SK-N-SH treated with all-trans-retinoic acid at 6 μM for 48 hours (cell line): ENCODE results near the gene LARP4.

Experiments
- BACH2 ChIP-seq: fragments of 250-450 bp; sonication (Bioruptor Pico); IDR thresholded peaks from 2 replicates; pipeline ENCODE4 v1.9.0; 2021; ENCODE audit warnings: mild to moderate bottlenecking, borderline replicate concordance
- CREB5 ChIP-seq: fragments of 250-450 bp; sonication (Bioruptor Pico); IDR thresholded peaks from 2 replicates; pipeline ENCODE4 v1.5.1; 2020; ENCODE audit warnings: low read depth, mild to moderate bottlenecking, moderate library complexity
- GLIS3 ChIP-seq: fragments of 250-450 bp; sonication (Bioruptor Pico); IDR thresholded peaks from 2 replicates; pipeline ENCODE4 v1.5.0; 2020; ENCODE audit warnings: mild to moderate bottlenecking, moderate library complexity
- TOX ChIP-seq: fragments of 250-450 bp; sonication (Bioruptor Pico); IDR thresholded peaks from 2 replicates; pipeline ENCODE4 v1.8.0; 2021; ENCODE audit warnings: mild to moderate bottlenecking, moderate library complexity, borderline replicate concordance
- ZC3H10 ChIP-seq: fragments of 250-450 bp; sonication (Bioruptor Pico); IDR thresholded peaks from 2 replicates; pipeline ENCODE4 v1.5.1; 2021; ENCODE audit warnings: mild to moderate bottlenecking, moderate library complexity
- ZFP3 ChIP-seq: fragments of 250-450 bp; sonication (Bioruptor Pico); IDR thresholded peaks from 2 replicates; pipeline ENCODE4 v1.5.0; 2020; ENCODE audit warnings: mild to moderate bottlenecking, moderate library complexity

GRCh38 chr12:50515587-50515986, 114.9 kb downstream of the LARP4 start:
- TF ChIP-seq CREB5 (CRISPR knock-in tag) (no peak), ZFP3 (CRISPR knock-in tag) (no peak), TOX (CRISPR knock-in tag) (no peak), ZC3H10 (CRISPR knock-in tag) (no peak), BACH2 (CRISPR knock-in tag) (no peak), GLIS3 (CRISPR knock-in tag) (no peak)
